HG02938 (cell line): Measurements from ENCODE around the gene NEGR1.
A peak's percentile ranks its signal among the peaks of the same experiment; 100 is the strongest.

Experiments used
- ATAC-seq: cut with Tn5 transposase; IDR thresholded peaks from one replicate; pipeline ENCODE4 v1.9.1; 2021; ENCODE audit warnings: mild to moderate bottlenecking, moderate library complexity; ENCODE audit not compliant: unreplicated experiment

Gene NEGR1

DNA sequence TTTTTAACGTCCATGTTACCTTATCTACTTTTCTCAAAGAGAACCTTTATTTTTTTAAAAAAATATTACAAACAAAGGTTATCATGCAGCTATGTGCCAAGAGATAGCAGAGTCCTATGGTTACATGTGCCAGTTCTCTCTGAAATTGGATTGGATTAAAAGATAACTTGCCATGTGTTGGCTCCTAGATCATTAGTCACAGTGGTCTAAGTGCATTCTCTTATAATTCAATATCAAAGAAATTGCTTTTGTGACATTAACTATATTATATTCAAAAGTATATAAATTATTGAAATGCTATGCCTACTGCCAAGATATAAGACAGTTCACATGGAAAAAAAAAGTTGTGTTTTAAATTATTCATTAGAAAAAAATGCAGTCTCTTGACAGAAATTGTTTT, 494.2 kb downstream of the NEGR1 start:
- no peak for ATAC-seq

DNA sequence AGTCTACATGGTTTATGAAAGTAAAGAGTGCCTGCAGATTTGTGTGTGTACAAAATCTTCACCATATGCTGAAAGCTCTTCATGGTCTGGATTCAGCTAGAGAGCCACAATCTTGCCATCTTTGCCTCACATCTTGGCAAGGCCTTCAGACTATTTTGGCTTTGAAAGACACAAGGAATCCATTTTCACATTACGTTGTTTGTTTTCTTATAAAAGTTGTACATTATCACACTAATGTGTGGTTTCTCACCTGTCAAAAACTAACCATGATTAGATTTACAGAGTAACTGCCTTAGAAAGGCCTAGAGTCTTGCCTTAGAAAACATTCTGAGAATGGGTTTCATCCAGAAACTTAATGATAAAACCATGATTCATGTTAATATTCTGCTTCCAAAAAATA, 494.6 kb downstream of the NEGR1 start:
- ATAC-seq = no peak

DNA sequence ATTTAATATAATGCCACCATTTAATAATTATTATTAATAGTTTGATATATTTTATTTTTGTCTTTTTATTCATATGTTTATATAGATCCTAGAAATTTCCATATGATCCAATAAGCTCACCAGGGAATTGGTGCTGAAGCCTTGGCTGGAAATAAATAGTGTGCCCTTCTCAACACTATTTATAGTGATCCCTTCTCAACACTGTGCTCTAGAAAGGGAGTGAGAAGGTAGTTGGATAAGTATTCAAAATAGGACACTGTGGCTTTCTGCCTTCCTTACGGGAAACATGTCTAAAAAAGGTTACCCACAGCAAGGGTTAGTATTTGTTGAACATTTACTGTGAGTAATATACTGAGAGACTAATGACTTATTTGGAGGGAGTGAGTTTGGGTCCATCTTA, 496.1 kb downstream of the NEGR1 start:
- ATAC-seq = no peak

DNA sequence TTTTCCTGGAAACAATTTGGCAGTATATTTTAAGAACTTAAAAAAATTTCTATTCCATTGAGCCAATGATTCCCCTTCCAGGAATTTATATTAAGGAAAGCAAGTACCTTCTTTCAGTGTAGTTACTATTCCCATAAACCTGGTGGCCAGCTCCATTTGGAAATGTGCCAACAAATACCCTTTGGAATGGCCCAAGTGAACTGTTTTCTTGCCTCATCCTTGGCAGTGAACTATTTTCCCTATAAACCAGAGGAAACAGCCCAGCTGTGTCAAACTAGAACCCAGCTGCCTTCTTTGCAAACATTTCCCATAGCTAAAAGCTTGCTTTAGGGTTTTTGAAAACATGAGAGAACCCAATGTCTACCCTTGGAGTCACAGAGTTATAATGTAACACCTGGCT, 496.9 kb downstream of the NEGR1 start:
- no peak for ATAC-seq

DNA sequence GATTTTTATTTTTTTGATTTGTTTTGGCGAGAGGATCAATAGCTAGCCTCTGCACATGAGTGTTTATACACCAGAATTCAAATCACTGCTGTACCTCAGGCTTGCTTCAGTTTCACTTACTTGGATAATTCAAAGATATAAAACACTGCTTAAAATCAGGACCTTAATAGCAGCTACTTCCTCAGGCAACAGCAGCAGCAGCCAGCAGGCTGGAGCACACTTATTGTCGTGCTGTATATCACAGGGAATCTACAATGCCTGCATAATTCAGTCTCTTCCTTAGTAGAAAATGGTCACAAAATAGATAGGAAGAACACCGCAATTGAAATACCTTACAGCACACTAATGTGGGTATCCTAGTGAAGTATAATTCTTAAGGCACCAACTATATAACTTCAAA, 497.3 kb downstream of the NEGR1 start:
- no peak for ATAC-seq

DNA sequence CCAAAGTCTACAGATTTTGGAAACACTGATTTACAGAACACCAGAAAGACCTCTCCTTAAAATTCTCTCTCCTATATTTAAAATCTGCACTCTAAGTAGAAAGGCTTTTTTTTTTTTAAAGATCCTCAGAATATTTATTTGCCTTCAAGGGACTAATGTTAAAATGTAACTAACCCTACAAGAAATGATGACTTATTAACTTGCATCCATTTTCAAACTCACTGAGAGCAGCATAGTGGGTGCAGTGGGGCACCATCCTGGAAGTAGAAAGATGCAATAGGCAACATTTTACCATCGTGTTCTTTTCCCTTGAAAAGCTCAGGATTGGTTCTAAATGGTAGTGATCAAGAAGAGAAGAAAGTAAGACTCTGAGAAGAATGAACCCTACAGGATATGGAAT, 498.1 kb downstream of the NEGR1 start:
- ATAC-seq = no peak

DNA sequence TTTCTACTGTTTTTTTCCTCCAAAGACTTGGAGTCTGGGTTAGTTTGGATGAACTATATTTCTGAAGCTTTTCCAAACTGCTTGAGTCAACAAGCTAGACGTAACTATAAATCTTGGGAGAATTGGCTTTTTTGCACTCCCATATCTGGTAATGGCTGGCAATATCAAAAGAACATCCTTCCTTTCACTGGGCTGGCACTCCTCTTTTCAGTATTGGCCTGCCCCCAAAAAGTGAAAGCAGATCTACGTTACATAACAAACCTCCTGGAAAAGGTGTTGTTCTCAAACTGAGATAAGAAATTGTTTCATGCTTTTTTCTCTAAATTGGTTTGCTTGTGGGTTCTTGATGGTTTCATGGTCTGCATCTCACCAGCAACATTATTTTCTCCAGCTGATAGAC, 499.3 kb downstream of the NEGR1 start:
- ATAC-seq = no peak

DNA sequence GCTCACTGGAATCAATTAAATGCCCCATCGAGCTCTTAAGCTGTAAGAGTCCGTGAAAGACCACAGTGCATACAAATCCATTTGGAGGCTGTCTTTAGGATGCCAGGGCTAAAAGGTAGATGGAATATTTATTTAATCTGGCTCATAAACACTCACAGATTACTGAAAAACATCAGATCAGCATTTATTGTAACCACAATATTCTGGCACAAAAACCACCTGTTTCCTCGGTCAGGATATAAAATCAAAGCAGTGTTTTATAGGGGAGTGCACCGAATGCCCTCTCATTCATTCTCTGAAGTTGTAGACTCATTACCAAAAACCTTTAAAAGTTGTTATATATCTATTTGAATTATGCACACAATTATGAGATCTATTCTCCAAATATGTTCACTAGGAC, 500.9 kb downstream of the NEGR1 start:
- no peak for ATAC-seq

DNA sequence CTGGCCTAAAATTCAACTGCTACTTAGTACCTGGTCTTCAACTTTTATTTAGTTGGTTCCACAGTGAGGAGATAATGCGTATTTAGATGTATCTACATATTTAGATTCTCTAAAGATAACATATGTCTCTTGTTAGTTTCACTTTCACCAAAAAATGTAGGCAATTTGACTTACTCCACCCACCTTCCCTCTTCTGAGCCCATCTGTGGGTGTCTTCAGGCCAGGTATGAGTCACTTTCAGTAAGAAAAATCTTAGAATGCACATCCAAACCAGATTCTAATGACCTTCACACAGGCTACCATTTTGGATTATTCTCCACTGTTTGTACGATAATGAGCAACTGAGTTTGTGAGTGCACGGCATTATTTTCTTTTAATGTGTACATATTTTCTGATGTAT, 501.7 kb downstream of the NEGR1 start:
- peak; percentile 88 for ATAC-seq

DNA sequence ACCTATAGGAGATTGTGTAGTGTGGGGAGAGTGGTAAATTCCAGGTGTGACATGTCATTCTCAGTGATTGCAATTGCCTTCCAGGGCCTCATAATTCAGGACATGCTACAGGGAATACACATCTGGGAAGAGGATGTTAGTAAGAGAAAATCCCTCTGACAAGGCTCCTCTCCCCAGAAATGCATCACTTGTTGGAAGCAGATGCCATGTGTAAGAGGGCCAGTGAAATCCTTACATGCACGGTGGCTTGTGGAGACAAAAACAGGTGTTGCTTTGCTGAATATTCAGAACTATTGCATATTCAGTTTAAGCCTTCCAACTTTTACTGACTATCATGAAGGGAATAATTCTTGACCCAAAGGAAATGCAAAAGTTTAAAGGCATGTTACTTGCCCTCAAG, 503.4 kb downstream of the NEGR1 start:
- no peak for ATAC-seq

DNA sequence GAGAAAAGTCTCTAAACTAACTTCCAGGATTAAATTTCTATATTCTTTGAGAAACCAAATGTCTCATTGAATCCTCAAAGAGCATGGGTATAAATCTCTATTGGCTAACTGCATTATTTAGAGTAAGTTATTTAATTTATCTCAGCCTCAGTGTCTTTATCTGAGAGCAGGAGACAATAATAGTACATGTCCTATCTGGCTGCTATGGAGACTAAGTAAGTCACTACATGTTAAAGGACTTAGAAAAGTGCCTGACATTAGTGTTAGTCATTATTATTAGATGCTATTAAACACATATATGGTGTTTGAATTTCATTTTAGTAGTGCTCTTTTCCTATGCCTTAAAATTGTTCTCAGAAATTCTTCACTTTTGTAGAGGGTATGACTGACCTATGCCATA, 505.2 kb downstream of the NEGR1 start:
- no peak for ATAC-seq

DNA sequence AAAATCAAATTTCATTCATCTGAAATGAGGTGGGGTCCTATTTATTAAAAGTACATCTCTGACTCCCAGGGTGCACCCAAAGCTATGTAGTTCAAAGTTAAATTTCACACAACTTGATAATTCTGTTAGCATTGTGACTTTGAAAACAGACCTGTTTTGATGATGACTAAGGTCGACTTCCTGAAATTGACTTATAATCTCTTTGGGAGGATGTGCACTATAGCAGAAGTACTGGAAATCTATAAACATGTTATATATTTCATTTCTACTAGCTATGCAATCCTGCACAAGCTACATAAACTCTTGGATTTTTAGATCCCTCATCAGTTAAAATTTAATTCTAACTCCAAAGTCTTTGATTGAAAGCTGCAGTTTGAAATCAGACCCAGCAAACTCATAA, 507.6 kb downstream of the NEGR1 start:
- no peak for ATAC-seq

DNA sequence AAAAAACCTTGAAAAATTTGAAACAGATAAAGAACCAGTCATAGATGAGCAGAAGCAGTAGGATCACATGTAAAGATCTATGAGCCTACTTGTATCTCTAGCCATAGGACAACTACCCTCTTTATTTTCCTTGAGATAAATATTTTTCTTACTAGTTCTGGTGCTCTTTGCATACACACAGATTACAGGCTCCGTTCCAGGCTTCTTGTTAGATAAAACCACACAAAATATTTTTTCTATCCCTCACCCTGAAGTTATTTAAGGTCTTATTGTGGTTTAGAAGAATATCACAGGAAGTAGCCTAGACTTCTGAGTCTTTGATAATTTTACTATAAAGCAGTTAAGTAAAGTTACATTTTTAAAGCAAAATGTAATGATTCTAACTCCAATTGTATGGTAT, 512.2 kb downstream of the NEGR1 start:
- ATAC-seq = no peak

DNA sequence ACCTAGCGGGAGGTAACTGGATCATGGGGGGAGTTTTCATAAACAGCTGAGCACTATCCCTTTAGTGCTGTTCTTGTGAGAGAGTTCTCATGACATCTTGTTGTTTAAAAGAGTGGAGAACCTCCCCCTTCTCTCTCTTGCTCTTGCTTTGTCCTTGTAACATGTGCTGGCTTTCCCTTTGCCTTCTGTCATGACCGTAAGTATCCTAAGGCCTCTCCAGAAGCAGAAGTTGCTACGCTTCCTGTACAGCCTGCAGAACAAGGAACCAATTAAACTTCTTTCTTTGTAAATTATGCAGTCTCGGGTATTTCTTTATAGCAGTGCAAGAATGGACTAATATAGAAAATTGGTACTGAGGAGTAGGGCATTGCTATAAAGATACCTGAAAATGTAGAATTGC, 515.6 kb downstream of the NEGR1 start:
- ATAC-seq = no peak

DNA sequence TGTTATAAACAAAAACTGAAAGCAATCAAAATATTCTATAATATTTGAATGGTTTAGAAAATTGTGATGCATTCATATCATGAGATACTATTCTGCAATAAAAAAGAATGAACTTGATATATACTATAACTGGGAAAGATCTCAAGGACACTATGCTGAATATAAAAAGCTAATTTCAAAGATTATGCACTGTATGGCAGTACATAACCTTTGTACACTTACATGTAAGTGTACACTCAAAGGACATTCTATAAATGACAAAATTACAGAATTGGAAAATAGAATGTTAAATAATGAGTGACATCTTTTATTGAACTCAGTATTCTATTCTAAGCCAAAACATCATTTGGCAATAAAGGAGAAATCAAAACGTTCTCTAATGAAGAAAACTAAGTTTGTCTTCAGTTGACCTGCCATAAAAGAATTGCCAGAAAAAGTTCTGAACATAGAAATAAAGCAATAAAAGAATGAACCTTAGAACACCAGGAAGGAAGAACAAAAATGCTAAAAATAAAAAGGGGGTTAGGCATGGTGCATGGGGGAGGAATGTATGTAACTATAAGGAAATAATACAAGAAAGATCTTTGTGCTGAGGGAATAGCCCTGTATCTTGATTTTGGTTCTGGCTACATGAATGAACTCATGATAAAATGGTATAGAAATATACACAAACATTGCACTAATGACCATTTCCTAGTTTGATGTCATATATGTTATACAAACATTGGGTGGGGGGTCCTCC, 519.7 kb downstream of the NEGR1 start:
- ATAC-seq = no peak

DNA sequence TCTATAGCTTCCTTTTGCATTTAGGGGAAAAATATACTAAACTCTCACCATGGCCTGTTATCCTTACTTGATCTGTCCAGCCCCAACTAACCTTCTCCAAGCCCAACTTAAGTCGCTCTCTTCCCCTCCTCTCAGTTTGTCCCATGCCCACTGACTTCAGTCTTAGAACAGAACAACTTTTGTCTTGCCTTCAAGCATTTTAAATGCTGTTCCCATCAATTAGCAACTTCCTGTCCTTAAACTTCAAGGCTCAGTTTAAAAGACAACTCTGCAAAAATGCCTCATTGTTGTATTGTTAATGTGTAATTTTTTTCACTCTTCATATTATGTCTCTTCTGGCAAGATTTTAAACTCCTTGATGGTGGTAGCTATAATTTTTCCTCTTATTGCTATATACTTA, 526.9 kb downstream of the NEGR1 start:
- no peak for ATAC-seq

DNA sequence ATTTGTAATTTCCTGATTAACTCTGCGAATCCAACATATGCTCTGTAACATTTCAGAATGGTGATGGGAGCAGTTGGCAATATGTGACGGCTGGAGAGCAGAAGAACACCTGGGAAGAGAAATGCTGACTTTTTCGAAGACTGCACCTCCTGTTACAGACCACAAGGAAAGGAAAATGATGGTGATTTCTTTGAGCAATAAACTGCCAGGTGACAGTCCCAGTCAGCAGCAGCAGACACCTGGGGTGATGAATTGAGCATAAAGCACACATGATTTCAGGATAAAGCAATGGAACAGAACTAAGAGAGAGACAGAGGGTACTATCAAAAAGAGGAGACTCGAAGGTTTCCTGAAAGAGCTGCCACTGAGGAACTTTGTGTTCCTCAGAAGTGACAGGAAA, 528.6 kb downstream of the NEGR1 start:
- ATAC-seq = no peak

DNA sequence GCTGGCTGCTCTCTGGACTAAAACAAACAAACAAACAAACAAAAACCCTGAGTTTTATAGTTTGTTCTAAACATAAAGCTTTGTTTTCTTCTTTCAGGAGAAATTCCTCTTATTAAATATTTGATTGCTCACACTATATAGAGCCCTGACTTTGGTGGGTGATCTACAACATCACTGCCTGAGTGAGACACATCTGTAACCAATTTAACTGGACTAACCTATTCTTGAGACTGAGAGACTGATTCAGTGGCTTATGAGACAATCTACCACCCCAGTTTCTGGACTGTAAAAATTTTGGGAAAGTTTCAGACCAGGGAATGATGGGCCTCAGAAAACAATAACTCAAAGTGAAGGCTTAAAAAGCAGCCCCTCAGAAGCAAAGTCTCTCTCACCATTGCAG, 537.0 kb downstream of the NEGR1 start:
- ATAC-seq = no peak

DNA sequence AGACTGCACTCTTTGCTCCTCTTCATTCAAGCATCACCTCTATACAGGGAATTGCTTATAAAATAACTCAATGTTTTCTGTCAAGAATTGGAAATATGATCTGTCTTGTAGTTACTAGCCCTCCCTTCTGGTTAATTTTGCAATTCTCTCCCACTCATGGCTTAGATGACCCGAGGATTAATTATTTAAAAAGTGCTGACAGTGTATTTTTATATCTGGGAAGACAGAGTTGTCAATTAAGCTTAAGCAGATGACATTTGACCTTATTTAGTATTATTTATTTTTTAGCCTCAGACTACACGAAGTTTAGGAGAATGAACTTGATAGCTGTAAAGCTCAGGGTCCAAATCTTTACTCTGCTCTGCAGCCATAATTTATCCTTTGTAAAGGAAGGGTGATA, 538.5 kb downstream of the NEGR1 start:
- no peak for ATAC-seq

DNA sequence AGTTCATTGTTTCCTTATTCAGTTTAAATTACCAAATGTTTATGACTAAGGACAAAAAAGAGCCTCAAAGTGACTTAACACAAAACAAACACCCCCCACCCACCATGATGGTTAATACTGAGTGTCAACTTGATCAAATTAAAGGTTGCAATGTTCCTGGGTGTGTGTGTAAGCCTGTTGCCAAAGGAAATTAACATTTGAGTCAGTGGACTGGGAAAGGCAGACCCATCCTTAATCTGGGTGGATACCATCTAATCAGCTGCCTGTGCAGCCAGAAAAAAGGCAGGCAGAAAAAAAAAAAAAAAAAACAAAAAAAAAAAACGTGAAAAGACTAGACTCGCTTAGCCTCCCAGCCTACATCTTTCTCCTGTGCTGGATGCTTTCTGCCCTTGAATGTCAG, 543.4 kb downstream of the NEGR1 start:
- ATAC-seq = no peak

DNA sequence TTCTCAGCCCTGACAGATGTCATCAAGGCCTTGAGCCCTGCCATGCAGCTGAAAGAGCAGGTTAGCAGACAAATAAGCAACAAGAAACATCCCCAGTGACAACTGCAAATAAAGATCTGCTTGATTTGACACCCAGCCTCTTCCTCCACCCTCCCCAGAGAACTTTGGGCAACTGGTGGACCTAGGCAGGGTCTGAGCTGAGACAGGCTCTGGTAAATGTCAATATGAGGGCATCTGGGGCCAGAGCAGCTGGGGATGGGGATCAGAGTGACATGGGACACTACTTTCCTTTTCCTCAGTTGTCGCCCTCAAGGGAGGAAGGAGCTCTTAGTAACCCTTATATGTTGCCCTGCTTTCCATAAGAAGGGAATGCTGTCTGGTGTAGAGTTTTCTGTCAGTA, 544.1 kb downstream of the NEGR1 start:
- no peak for ATAC-seq

DNA sequence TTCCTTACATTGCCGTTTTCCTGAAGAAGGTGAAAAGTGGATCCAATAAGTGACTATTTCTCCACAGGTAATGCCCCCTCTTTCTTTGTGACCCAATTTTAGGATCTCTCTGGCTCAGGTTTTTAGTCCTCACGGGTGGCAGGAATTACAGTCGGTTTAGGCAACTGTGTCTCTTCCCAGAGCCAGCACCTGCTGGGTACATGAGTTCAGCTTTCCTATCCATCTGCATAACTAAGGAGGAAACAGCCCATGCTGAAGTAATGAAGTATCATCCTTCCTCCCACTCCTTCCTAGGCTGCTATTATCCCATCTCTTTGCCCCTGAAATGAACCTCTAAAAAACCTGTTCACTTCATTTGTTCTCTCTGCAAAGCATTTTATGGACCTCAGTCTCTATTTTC, 544.6 kb downstream of the NEGR1 start:
- no peak for ATAC-seq

DNA sequence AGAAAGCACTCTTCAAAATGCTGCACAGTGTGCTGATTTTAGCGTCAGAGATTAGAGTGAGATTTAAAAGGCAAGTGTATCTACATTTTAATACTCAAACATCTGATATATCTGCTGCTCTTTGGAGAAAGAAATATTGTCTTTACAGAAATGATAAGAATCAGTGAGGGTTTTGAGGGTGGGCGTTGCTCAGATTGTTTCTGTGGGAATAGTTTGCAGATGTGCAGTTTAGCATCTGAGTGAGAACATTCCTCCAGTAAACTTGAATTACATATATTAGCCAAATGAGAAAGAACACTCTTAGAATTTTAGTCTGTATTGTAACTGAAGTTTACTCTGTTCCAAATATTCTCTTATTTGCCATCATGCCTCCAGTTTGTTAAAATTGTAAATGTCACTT, 549.2 kb downstream of the NEGR1 start:
- no peak for ATAC-seq
